Measurements from ENCODE around the gene ADH1C. TPM values are rescaled to one million over a fixed set of nuclear protein-coding genes. Genes with fewer than 3 reads are reported as not detected.
"Not testable (repeated sequence)": the region's sequence is repeated elsewhere in the genome, so short reads cannot be mapped to it uniquely, and the experiment has no call there.

Gene ADH1C
- 4.0 TPM for total RNA-seq
- long read RNA-seq = 0 reads

- no peak for DNase-seq (ENCODE audit: low spot score)
- intact Hi-C loops (cut with DNase I) = no loop called here
These were observed at the start of gene ADH1C for GRCh38 chr4:99352602-99353537. TSS of gene ADH1C (minus strand) at chr4:99352746. CDS start at chr4:99352675, 71 bp downstream.

- no peak for DNase-seq (ENCODE audit: low spot score)
- intact Hi-C loops (cut with DNase I) = loop anchor here (10.0 kb wide), 2 partner anchors 406 to 456 kb away; partner anchors contain the start of gene METAP1
These were observed 48.3 kb upstream of the ADH1C start for GRCh38 chr4:99400831-99401230.

- intact Hi-C loops (cut with DNase I) = no loop called here
- no peak for DNase-seq (ENCODE audit: low spot score)
These were observed 46.5 kb upstream of the ADH1C start for GRCh38 chr4:99399017-99399416.

- intact Hi-C loops (cut with DNase I) = no loop called here
- no peak for DNase-seq (ENCODE audit: low spot score)
These were observed 43.2 kb upstream of the ADH1C start for GRCh38 chr4:99395595-99396364.

- intact Hi-C loops (cut with DNase I) = no loop called here
- no peak for DNase-seq (ENCODE audit: low spot score)
These were observed 42.4 kb upstream of the ADH1C start for GRCh38 chr4:99394896-99395295.

GRCh38 chr4:99390055-99390454 lies 37.5 kb upstream of the ADH1C start:
- no peak for DNase-seq (ENCODE audit: low spot score)
- intact Hi-C loops (cut with DNase I) = no loop called here

GRCh38 chr4:99389606-99390005 lies 37.1 kb upstream of the ADH1C start:
- DNase-seq (ENCODE audit: low spot score) = no peak
- intact Hi-C loops (cut with DNase I) = no loop called here

GRCh38 chr4:99383833-99384392 lies 31.4 kb upstream of the ADH1C start:
- DNase-seq (ENCODE audit: low spot score) = no peak
- intact Hi-C loops (cut with DNase I) = loop anchor here (5.0 kb wide), 1 partner anchor 182 kb away; no protein-coding TSS in a partner anchor

GRCh38 chr4:99383399-99383798 lies 30.9 kb upstream of the ADH1C start:
- DNase-seq (ENCODE audit: low spot score) = no peak
- intact Hi-C loops (cut with DNase I) = loop anchor here (5.0 kb wide), 1 partner anchor 181 kb away; no protein-coding TSS in a partner anchor

GRCh38 chr4:99382745-99383360 lies 30.3 kb upstream of the ADH1C start:
- intact Hi-C loops (cut with DNase I) = loop anchor here (5.0 kb wide), 1 partner anchor 181 kb away; no protein-coding TSS in a partner anchor
- no peak for DNase-seq (ENCODE audit: low spot score)

GRCh38 chr4:99381588-99382175 lies 29.1 kb upstream of the ADH1C start:
- no peak for DNase-seq (ENCODE audit: low spot score)
- intact Hi-C loops (cut with DNase I) = loop anchor here (5.0 kb wide), 1 partner anchor 179 kb away; no protein-coding TSS in a partner anchor

GRCh38 chr4:99379571-99379970 lies 27.0 kb upstream of the ADH1C start:
- intact Hi-C loops (cut with DNase I) = no loop called here
- no peak for DNase-seq (ENCODE audit: low spot score)

- intact Hi-C loops (cut with DNase I) = no loop called here
- DNase-seq (ENCODE audit: low spot score) = no peak
These were observed 26.3 kb upstream of the ADH1C start for GRCh38 chr4:99378876-99379275.

- intact Hi-C loops (cut with DNase I); DNase-seq (ENCODE audit: low spot score): not testable (repeated sequence)
These were observed 24.8 kb upstream of the ADH1C start for GRCh38 chr4:99377341-99377740.

- intact Hi-C loops (cut with DNase I); DNase-seq (ENCODE audit: low spot score): not testable (repeated sequence)
These were observed 19.9 kb upstream of the ADH1C start for GRCh38 chr4:99372464-99372863.

GRCh38 chr4:99367817-99368216 lies 15.3 kb upstream of the ADH1C start:
- intact Hi-C loops (cut with DNase I); DNase-seq (ENCODE audit: low spot score): not testable (repeated sequence)

GRCh38 chr4:99366491-99366890 lies 13.9 kb upstream of the ADH1C start:
- intact Hi-C loops (cut with DNase I) = no loop called here
- DNase-seq (ENCODE audit: low spot score) = no peak

- intact Hi-C loops (cut with DNase I) = no loop called here
- DNase-seq (ENCODE audit: low spot score) = no peak
These were observed 10.2 kb upstream of the ADH1C start for GRCh38 chr4:99362768-99363167.

GRCh38 chr4:99361899-99362275 lies 9.3 kb upstream of the ADH1C start:
- DNase-seq (ENCODE audit: low spot score) = no peak
- intact Hi-C loops (cut with DNase I) = no loop called here

Data from cardiac septum (tissue), 1 donor.